NCI-H2171 (cell line): ENCODE data around the gene TMCO4.

Experiments
- DNase-seq: peaks from one replicate; lab custom pipeline; 2025; lab: John Stamatoyannopoulos, UW

TMCO4 gene

DNA sequence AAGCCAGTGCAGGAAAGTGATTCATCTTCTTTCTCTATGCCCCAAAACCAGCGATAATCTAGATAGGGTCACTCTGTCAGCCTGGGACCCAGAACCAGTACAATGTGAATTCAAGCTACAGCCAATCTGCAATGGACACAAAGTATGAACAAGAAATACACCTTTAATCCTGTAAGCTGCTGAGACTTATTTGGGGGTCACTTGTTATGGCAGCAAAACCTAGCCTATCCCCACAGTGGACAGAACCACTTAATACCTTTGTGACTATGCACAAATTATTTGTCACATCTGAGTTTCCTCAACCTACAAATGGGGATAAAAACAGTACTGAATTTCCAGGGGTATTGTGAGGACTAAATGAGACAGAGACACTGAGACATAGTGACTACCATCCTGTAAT, 50.0 kb downstream of the TMCO4 start:
- no peak for DNase-seq

DNA sequence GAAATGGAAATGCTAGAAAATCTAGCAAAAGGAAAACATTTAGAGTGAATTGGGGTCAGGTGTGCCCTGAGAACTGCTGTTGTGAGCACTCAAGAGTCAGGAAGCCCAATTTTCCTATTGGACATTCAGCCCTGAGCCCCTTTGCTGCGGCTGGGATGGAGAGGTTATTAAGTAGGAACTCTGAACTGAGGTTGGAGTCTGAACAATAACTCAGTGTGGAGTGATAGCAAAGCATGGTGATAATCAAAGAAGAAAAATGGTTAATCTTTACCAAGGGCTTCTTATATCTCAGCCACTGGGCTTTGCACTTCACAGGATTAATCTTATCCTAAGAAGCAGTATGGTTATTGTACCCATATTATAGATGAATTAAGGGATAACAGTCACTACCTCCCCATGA, 52.0 kb downstream of the TMCO4 start:
- DNase-seq, result no peak

DNA sequence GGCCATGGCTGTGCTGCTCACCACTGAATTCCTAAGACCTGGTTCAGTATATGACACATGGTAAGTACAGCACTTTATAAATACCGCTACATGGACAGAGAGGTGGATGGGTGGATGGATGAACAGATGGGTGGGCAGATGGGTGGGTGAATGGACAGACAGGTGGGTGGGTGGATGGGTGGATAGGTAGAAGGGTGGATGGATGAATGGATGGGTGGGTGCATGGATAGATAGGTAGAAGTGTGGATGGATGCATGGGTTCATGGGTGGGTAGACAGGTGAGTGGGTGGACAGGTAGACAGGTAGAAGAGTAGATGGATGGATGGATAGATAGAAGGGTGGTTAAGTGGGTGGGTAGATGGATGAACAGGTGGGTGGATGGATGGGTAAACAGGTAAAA, 54.8 kb downstream of the TMCO4 start:
- DNase-seq, result no peak

DNA sequence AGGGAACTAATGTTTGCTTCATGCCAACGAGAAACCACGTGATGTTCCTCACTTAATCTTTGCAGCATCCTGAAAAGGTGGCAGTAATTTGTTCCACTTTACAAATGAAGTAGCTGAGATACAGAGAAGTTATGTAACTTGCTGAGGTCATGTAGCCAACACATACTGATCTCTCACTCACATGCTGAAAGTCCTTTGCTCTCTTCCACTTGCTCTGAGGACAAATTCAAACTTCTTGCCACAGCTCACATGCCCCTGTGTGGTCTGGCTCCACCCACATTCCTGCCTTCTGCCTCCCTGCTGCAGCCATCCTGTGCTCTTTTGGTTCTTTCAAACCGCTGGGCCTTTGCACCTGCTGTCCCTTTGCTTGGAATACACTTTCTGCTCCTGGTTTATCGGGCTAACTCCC, 55.4 kb downstream of the TMCO4 start:
- DNase-seq, result no peak

DNA sequence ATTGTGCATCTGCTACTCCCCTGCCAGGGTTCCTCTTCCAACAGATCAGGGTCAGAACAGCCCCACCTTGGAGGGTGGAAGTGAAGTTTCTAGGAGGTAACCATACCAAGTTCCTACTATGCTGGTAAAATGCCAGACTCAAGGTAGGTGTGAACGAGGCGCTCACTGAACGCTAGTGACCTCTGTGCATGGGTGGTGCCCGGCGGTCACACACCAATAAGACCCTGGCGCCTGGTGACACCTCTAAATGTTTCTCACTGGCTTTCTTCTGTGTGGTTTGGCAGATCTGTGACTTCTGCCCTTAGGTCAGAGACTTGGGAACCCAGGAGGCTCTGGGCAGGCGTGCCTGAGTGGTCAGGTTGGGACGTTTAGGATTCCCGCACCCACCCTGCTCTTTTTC, 55.9 kb downstream of the TMCO4 start:
- DNase-seq, result no peak

DNA sequence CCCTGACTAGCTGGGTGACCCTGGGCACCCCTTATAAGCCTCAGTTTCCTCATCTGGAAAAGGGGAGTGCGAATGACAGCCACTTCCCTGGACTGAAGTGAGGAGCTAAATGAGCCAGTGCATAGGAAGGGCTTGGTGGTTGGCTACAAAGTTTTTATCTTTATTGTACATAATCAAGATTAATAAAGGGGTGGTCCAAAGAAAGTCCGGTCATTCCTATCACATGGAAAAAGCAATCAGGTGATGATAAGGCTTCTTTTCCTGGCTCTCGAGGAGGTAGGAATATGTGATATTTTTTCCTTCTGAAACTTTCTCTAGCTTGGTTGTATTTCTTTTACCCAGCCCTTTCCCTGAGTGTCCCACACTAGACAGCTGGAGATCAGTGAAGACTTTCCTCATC, 56.5 kb downstream of the TMCO4 start:
- no peak for DNase-seq

DNA sequence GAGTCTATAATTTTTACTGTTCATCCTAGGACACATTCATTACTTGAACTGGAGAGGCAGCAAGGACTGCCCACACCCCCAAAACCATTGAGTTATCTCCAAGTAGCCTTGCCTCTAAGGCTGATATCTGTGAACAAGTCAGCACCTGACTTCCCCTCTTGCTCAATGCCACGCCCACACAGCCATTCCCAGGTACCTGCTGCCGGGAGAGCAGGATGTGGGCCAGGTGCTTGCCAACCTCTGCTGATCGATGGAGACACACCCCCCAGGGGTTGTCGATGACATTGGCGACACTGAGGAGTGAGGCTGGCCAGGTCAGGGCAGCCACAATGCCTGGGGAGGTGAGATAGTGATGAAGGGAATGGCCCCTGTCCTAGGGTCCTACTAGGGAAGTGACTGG, 60.1 kb downstream of the TMCO4 start:
- no peak for DNase-seq

DNA sequence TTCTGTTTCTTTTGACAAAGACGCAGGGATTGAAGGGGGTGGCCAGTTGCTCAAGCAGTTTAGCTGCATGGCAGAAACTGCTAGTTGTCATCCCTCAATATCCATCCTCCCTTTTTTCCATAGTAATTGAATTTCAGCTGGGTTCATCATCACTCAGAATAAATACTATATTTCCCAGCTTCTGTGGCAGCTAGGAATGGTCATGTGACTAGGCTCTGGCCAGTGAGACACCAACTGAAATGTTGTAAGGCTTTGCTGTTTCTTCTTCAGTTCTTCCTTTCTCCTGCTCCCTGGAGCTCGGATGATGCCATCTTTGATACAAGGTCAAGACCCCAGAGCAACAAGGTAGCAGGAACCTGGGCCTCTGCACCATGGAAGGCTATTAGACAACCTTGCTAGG, 61.0 kb downstream of the TMCO4 start:
- DNase-seq, result no peak

DNA sequence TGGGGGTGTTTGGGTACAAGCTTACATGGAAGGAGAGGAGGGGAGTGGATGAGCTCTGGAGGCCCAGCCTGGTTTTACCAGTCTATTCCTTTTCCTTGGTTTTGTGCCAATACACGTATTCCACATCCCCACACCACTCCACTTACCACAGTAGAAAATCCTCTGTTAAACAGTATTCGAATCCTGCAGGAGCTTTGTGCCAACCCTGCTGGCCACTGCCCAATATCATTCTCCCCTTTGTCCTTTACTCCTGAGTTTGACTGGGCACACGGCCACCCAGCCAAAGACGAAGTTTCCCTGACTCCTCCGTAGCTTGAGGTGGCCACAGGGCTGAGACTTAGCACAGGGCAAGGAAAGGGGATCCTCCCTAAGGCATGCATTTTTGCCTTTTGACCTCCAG, 61.6 kb downstream of the TMCO4 start:
- no peak for DNase-seq

DNA sequence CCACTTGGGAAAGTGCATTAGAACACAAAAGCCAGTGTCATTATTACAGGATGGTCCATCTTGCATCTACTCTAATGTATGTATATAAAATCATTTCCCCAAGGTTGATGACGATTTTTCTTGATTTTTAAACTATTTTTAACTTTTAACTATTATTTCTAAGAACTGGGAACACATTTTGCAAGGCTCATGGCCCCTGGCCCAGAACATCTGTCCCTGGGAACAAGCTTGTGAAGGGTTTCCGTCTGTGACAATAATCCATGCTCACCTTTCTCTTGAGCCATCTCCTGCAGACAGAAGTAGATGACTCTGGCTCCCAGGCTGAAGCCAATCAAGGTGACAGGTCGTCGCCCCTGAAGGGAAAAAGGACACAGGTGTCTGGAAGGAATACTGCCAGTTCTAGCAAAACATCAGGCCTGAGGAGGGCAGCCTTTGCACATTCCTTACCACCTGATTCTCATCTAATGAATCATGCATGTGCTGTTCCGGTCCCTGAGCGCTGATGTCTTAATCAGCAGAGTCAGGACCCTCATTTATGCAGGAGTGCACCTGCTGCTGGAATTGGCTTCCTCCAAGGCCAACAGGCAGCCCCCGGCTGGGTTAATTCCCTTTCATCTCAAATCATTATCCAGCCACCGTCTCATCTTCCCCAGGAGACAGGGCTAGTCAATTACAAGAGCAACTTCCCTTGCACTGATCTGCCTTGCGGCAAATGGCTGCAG, 62.5 kb downstream of the TMCO4 start:
- DNase-seq, result no peak

DNA sequence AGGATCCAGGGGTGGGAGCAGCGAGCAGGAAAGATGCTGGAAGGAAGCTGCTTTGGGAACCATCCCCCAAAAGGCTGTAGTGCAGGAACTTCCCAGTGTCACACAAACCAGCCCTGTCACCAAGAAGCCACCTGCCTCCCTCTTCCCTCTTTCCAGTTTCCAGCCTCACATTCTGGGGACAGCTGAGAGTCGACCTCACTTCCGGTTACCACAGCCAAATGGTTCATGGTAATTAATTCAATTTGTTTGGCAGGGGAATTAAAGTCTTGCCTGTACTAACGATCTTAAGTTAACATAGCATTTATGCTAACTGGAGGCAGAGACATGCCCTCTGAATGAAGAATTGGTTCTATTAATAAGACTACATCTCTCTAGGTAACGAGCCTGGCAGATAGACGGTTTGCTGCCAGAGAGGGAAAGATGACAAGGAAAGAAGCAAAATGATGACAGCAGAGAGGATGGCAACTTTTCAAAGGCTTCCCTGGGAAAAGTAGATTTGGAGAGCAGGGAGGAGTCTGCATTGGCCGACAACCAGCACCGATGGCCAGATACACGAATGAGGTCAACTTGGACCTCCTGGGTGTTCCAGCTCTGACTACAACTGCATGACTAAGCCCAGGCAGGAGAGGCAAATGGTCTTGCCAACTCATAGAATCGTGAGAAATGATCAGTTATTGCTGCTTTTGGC, 64.1 kb downstream of the TMCO4 start:
- no peak for DNase-seq

DNA sequence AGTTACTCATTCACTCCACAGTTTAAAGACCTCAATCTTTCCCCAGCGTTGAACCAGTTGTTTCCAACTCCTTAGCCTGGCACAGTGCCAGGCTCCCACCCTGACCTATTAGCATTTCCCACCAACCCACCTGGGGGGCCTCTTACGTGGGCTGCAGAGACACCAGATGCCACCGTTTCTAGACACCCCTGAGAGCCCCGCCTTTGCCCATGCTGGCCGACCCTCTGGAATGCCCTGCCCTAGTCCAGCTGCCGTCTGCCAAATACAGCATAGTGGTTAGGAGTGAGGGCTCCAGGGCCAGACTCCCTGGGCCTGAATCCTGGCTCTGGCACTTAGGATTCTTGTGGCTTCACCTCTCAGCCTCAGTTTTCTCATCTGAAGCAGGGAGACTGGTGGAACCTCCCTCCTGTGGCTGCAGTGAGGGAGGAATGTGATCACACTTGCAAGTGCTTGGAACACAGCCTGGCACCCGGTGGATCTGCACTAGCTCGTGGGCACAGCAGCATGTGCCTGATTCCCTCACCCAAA, 65.2 kb downstream of the TMCO4 start:
- DNase-seq, result peak; percentile 31

DNA sequence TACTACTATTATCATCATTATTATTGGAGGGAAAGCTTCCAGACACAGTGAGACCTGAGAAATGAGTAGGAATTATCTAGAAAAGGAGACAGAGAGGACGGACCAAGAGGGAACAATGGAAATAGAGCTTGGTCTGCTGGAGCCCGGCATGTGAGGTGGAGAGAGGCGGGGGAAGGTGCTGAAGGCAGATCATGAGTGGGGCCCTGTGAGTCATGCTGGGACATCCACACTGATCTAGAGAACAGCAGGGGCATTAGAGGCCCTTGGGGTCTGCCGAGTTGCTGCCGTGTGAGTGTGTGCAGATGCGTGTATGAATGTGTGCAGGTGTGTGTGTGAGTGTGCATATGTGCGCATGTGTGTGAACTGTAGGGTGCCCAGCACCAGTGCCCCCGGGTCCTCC, 65.7 kb downstream of the TMCO4 start:
- DNase-seq, result no peak

DNA sequence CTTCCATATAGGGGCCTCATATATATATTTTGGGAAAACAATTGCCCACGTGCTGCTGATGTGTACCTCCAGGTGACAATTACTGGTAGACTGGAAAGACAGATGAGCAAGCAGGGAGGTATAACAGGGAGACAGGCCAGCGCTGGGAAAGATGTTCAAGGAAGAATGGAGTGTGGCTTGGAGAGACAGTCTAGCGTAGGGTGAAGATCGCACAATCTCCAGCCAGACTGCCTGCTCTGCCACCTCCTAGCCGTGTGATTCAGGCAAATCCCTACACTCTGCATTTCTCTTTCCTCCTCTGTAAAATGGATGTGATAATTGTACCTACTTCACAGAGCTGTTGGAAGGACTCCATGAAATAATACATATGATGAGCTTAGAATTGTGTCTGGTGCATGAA, 66.1 kb downstream of the TMCO4 start:
- DNase-seq, result no peak

DNA sequence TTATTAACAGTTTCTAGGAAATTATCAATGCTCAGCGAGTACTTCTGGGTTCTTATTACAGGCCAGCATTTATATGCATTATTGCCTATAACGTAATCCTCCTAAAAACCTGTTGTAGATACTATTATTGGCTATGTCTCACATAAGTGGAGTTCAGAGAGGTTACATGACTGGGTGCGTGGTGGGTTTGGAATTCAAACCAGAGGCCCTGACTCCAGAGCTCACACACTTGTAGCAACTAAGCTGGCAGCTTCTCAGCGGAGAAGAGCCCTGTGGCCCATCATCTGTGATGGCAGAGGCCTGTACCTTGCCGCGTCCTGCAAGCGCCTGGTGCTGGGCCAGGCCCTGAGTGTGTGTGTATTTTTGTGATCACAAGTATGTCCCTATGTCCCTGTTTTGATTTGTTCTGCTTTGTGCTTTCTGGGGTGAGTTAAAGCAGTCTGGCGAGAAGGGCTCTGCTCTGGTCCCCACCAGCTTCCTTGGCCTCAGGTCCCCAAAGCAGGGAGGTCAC, 68.3 kb downstream of the TMCO4 start:
- DNase-seq, result no peak

DNA sequence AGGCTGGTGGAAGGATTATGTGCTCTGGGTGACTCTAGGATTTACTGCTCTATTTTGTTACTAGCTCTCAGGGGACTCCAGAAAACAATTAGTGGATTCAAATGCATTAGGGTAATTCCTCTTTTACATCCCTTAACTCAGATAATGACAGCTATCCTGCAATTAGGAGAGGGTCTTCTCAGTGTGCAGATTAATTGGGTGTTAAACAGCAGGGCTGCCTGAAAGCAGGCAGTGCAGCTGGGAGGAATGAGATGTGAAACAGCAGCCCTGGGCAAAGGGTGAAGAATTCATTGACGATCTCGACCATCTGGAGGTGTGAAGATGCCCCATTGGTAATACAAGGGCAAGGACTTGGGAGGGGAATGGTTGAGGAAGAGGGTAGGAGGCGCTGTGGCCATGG, 68.9 kb downstream of the TMCO4 start:
- no peak for DNase-seq

DNA sequence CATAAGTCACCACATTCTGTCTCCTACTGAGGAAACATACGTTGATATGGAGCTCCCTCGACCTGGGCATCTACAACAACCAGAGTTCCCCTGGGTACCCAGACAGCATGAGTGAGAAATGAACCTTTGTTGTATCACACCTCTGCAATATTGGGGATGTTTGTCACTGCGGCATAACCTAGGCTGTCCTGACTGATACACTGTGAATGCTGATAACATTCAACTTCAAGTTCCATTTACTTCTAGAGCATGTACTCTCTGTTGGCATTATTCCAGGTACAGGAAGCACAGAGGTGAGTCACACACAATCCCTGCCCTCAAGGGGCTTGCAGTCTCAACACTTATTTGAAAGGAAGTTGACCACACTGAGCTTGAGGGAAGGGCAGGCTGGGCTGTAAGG, 69.5 kb downstream of the TMCO4 start:
- no peak for DNase-seq

DNA sequence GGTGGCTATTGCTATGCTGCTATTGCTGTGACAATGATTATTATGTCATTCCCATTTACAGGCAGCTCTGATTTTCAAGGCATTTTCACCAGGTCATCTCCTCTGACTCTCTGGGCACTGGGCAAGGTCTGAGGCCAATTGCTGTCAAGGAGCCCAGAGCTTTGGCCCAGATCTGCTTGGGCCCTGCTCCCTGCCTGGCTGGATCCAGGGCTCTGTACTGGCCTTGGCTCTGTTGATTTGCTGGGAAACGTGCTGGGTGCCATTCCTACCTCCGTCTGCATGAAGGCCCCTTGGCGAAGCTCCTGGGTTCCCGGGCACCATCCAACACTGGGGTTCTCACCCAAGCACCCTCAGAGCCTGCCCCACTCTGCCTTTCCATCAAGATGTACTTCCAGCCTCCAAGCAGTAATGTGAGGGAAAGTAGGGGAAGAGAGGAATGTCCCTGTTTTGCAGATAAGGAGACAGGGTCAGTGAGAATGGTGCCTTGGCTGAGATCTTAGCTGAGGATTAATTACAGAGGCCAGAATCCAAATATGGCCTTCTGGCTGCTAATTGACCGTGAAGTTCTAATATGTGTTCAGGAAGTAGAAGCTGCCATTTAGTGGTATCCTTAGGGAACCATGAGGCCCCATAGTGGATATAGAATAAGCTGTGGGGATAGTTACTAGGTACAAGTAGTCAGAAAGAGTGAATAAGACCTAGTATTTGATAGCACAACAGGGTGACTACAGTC, 71.1 kb downstream of the TMCO4 start:
- no peak for DNase-seq

DNA sequence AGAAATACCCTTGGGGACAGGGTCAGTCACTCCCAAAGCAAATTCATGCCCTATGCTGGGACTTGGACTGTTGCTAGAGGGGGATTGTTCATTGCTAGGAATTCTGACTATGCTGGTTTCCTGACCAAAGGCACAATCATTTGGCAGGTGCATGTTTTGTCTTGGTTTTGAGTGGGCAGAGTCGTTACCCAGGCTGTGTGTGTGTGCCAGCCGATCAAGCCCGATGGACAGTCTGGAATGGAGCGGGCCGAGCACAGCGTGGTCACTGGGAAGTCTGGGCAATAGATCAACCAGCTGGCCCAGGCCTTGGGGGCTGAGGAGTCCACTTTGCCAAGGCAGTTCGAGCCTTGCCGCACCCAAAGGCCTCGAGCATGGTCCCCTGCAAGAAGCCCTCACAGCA, 74.1 kb downstream of the TMCO4 start:
- no peak for DNase-seq

DNA sequence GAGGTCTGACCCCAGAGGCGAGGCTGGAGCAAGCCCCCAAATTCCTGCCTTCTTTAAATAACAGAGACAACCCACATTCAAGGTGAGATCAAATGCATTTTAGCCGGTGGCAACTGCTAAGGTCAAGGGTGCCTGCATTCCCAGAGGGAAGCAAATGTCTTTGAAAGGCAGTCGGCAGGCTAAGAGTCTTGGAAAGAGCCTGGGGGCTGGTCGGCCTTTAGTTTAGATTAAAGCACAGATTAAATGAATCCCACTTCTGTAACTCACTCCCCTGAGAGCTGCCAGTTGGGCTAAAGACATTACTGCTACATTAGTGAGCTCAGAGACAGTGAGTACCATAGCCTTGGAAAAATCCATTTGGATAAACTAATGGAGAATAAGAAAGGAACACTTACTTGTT, 75.8 kb downstream of the TMCO4 start:
- DNase-seq, result no peak

DNA sequence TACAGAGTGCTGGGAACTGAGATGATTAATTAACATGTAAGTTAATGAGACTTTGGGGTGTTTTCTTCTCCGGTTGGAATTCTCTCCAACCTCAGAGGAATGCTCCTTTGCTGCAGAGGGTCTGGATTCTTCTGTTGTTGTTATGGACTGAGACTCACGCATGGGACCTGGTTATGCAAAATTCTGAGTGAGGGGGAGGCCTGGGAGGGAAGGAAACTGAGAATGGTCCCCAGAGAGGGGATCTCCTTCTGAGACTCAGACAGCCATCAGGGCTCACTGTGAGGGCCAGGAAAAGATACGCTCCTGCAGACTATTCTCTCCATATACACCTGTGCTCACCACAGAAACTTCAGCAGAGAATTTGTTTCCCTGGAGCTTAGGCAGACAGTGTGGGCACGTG, 78.7 kb downstream of the TMCO4 start:
- no peak for DNase-seq

DNA sequence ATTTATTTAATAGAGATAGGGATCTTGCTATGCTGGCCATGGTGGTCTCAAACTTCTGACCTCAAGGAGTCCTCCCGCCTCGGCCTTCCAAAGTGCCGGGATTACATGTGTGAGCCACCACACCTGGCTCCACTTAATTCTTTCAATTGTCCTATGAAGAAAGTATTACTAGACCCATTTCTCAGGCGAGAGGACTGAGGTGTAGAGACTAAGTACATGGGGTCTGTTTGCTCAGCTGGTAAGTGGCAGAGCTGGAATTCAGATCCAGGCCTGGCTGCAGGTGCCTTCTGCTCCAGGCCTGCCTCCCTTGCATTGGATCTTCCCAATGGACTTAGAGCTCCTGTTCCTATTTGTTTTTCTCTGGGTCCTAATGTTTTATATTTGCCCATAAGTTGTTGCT, 79.5 kb downstream of the TMCO4 start:
- no peak for DNase-seq

DNA sequence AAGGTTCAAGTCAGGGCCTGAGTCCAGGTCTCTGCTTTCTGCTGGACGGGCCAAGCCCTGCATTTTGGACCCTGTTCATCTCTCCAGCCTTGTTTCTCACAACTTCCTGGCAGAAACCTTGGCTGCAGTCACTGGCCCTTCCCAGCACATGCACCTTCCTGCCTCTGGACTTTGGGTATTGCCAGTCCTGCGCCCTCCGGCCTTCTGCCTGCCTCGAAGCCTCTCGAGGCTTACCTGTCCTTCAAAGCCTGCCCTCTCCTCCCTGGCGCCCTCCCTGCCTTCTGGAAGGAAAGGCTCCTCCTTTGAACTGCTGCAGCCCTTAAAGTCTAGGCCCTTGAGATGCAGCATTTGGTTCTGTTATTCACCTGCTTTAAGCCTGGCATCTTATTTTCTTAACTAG, 82.2 kb downstream of the TMCO4 start:
- DNase-seq, result no peak
